Measurements from ENCODE around the gene VTN. TPM values are rescaled to one million over a fixed set of nuclear protein-coding genes. Genes with fewer than 3 reads are reported as not detected.

Gene VTN
- total RNA-seq, 6 experiments from 2014 or later: 0.36 to 0.76 (median 0.60) TPM

- H3K27me3 Mint-ChIP-seq (ENCODE audit: insufficient read depth): no peaks in the 10 kb centered on the region; the same call in 1 of the 2 replicates
- H3K27ac Mint-ChIP-seq: no peak overlapping the region
- H3K36me3 Mint-ChIP-seq (ENCODE audit: low read depth): peaks cover 28% of the 10 kb centered on the region; the same call in 1 of the 2 replicates
- no peaks in the 10 kb centered on the region for H3K9me3 Mint-ChIP-seq
- H3K4me3 Mint-ChIP-seq: no peak overlapping the region
- DNase-seq: no peak
- peaks cover 29% of the 10 kb centered on the region for H3K4me1 Mint-ChIP-seq (ENCODE audit: low read depth)
- no peak for TF ChIP-seq CTCF (IDR thresholded peaks at IDR 0.05)
These were observed 44.9 kb downstream of the VTN start for GRCh38 chr17:28325211-28325610.

- Mint-ChIP-seq H3K36me3 (ENCODE audit: low read depth) (peaks cover 28% of the 10 kb centered on the region; the same call in 1 of the 2 replicates), H3K4me1 (ENCODE audit: low read depth) (peaks cover 33% of the 10 kb centered on the region), H3K27me3 (ENCODE audit: insufficient read depth) (no peaks in the 10 kb centered on the region; the same call in 1 of the 2 replicates), H3K9me3 (no peaks in the 10 kb centered on the region), H3K27ac (no peak overlapping the region), H3K4me3 (no peak overlapping the region)
- no peak for DNase-seq
- no peak for TF ChIP-seq CTCF (IDR thresholded peaks at IDR 0.05)
These were observed 45.3 kb downstream of the VTN start for GRCh38 chr17:28324781-28325180.

- no peaks in the 10 kb centered on the region for H3K9me3 Mint-ChIP-seq
- no peak for TF ChIP-seq CTCF (IDR thresholded peaks at IDR 0.05)
- DNase-seq: no peak
- H3K27me3 Mint-ChIP-seq (ENCODE audit: insufficient read depth): no peaks in the 10 kb centered on the region; the same call in 1 of the 2 replicates
- peaks cover 37% of the 10 kb centered on the region for H3K4me1 Mint-ChIP-seq (ENCODE audit: low read depth)
- H3K4me3 Mint-ChIP-seq: no peak overlapping the region
- H3K36me3 Mint-ChIP-seq (ENCODE audit: low read depth): peaks cover 28% of the 10 kb centered on the region; the same call in 1 of the 2 replicates
- H3K27ac Mint-ChIP-seq: no peak overlapping the region
These were observed 45.8 kb downstream of the VTN start for GRCh38 chr17:28324267-28324745.

GRCh38 chr17:28320215-28321061 lies 49.7 kb downstream of the VTN start:
- TF ChIP-seq CTCF (IDR thresholded peaks at IDR 0.05): no peak
- peaks cover 5% of the 10 kb centered on the region; the same call in 1 of the 2 replicates for H3K36me3 Mint-ChIP-seq (ENCODE audit: low read depth)
- H3K4me1 Mint-ChIP-seq (ENCODE audit: low read depth): peaks cover 26% of the 10 kb centered on the region
- peak overlapping the region; percentile 92 for H3K4me3 Mint-ChIP-seq
- DNase-seq: no peak
- H3K9me3 Mint-ChIP-seq: no peaks in the 10 kb centered on the region
- peaks cover 3% of the 10 kb centered on the region for H3K27me3 Mint-ChIP-seq (ENCODE audit: insufficient read depth)
- peak overlapping the region; percentile 73; the same call in 1 of the 2 replicates for H3K27ac Mint-ChIP-seq

GRCh38 chr17:28319598-28319935 lies 50.5 kb downstream of the VTN start:
- no peak for DNase-seq
- H3K27ac Mint-ChIP-seq: peak overlapping the region; percentile 73
- no peaks in the 10 kb centered on the region for H3K9me3 Mint-ChIP-seq
- peaks cover 3% of the 10 kb centered on the region for H3K27me3 Mint-ChIP-seq (ENCODE audit: insufficient read depth)
- no peak for TF ChIP-seq CTCF (IDR thresholded peaks at IDR 0.05)
- peaks cover 26% of the 10 kb centered on the region for H3K4me1 Mint-ChIP-seq (ENCODE audit: low read depth)
- peaks cover 5% of the 10 kb centered on the region; the same call in 1 of the 2 replicates for H3K36me3 Mint-ChIP-seq (ENCODE audit: low read depth)
- H3K4me3 Mint-ChIP-seq: peak overlapping the region; percentile 92

All from HFFc6 (cell line).